Stimulated activated CD4-positive, alpha-beta T cell treated with anti-CD3 and anti-CD28 coated beads, TNF-alpha, amount 100 ng/mL, for 4 hours (primary cell): ENCODE data around the gene SRPK2.
"Not testable (repeated sequence)": the region's sequence is repeated elsewhere in the genome, so short reads cannot be mapped to it uniquely, and the experiment has no call there.

Experiments
- DNase-seq, 3 experiments: peaks; one replicate each; pipeline ENCODE4 v3.0.0-alpha.2; 2020; ENCODE audit warnings: low read depth in 3 of 3

SRPK2 gene

DNA sequence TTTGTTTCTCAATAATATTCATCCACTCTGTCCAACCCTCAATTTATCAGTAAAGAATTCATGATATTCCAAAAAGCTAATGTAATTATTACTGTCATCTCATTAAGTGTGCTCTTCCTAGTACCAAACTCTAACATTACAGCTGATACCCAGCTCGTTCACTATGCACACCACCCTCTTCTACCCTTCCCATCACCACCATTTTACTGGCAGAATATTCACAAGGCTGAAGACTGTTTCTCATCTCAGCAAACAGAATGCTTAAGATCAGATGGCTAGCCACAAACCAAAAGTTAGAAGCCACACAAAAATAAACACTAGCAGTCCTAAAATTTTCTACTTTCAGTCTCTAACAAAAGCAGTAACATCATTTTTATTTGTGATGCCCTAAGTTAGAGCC is 121.5 kb downstream of the SRPK2 start:
- no peak for DNase-seq

DNA sequence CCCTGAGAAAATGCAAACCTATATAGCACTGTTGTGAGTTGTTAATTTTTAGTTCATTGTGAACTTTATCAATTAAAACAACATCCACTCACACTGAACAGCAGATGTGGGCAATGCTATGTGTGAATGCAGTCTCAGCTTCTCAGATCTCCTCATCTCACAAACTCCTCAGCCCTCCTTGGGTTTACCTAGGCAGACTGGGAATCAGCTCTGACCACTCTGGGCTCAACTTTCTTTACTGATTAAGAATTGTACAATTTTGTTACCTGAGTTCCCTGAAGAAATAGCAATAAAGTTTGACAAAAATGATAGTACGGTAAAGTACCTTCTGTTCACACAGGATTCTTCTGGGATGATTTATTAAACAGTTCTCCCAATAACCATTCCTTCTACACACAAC is 124.0 kb downstream of the SRPK2 start:
- DNase-seq = no peak

DNA sequence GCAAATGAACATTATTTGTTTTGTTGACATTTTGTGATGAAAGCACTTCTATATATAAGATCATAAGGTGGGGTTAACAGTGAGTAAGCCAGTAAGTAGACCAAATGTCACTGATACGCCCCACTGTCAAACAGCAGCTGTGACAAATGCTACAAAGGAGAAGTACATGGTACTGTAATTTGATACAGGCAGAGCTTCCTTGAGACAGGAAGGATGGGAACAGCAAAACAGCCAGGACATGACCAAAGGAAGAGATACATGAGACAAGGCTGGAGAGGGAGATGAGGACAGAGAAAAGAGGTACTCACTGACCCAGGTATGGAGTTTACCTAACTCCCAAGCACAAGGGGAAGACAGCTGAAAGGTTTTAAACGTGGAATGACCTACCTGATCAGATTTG is 127.0 kb downstream of the SRPK2 start:
- no peak for DNase-seq

DNA sequence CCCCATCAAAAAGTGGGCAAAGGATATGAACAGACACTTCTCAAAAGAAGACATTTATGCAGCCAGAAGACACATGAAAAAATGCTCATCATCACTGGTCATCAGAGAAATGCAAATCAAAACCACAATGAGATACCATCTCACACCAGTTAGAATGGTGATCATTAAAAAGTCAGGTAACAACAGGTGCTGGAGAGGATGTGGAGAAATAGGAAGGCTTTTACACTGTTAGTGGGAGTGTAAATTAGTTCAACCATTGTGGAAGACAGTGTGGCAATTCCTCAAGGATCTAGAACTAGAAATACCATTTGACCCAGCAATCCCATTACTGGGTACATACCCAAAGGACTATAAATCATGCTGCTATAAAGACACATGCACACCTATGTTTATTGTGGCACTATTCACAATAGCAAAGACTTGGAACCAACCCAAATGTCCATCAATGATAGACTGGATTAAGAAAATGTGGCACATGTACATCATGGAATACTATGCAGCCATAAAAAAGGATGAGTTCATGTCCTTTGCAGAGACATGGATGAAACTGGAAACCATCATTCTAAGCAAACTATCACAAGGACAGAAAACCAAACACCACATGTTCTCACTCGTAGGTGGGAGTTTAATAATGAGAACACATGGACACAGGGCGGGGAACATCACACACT is 128.4 kb downstream of the SRPK2 start:
- DNase-seq = not testable (repeated sequence)

DNA sequence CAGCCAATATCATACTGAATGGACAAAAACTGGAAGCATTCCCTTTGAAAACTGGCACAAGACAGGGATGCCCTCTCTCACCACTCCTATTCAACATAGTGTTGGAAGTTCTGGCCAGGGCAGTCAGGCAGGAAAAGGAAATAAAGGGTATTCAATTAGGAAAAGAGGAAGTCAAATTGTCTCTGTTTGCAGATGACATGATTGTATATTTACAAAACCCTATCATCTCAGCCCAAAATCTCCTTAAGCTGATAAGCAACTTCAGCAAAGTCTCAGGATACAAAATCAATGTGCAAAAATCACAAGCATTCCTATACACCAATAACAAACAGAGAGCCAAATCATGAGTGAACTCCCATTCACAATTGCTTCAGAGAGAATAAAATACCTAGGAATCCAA is 129.8 kb downstream of the SRPK2 start:
- not testable (repeated sequence) for DNase-seq

DNA sequence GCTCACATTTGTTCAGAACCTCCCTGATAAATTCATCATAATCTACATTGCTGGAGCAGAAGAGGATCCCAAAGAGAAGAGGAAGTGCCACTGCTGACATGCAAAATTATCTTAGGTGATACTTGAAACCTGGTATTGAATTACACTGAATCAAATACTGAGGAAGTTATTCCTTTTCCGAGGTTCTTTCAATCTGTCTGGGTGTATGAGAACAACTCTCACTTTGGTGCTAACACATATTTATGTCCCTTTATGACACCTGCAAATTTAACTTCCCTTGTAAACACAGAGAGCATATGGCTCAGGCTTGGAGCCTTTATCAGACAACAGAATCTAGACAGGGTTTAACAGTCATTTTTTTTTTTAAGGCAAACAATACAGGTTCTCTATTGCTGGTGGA is 131.4 kb downstream of the SRPK2 start:
- DNase-seq = no peak

DNA sequence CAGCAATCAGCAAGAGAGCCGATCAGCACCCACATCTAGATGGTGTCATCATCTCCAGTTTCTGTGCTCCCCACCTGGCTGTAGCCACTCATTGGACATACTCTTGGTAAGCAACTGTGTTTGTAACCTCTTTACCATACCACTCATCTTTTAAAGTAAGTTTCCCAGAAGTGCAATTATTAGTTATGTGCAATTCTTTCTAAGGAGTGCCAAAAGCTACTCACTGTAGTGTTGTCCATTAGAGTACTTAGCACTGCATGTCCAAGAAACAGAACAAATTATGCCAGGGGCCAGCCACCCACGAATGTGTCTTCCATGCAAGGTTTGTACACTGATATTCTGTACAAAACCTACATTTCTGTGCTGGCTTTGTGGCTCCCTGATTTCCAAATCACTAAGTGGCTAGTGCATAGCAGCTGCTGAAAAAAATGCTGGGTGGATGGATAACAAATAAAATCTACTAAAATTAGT is 131.9 kb downstream of the SRPK2 start:
- DNase-seq = no peak

DNA sequence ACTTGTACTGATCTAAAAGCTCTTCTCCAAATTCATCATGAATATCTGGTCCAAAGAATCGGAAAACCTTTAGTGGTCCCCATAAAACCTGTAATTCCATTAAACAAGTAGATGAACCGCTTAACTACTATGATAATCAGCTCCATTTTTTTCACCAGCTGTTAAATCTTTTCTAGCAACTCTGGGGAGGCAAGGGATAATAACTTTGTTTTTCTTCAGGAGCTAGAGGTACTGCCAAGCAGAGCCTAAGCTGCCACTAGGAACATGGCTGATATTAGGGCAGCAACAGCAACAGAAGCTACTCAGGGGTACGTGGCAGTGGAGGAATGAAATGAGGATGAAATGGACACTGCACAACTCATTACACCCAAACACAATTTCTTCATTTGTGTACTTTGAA is 138.0 kb downstream of the SRPK2 start:
- no peak for DNase-seq

DNA sequence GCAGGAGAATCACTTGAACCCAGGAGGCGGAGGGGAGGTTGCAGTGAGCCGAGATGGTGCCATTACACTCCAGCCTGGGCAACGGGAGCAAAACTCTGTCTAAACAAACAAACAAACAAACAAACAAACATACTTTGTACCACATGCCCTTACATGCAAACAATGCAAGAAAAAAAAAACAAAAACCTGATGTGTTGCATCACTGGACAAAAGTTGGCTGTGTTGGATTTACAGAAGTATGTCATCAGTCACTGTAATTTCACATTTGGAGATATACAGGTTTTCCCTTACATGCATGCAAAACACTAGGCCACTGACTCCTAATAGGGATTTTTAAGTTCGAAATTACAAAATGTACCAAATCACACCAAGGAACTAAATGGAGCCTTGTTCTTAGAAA is 138.5 kb downstream of the SRPK2 start:
- no peak for DNase-seq

DNA sequence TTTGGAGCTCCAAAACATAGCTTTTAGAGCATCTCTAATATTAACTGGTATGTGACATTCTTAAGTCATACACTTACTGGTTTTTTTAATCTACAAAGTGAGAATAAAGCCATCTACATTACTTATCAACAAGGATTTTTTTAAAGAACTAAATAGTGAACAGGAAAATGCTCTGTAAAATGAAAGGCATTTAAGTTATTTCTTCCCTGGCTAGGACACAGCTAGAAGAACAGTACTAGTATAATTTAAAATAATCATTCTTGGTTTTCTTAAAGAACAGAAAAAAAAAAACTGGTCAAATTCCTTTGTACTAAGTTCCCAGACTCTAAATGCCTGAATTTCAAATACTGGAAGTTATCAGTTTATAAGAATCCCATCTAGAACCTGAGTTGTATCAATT is 139.5 kb downstream of the SRPK2 start:
- no peak for DNase-seq

DNA sequence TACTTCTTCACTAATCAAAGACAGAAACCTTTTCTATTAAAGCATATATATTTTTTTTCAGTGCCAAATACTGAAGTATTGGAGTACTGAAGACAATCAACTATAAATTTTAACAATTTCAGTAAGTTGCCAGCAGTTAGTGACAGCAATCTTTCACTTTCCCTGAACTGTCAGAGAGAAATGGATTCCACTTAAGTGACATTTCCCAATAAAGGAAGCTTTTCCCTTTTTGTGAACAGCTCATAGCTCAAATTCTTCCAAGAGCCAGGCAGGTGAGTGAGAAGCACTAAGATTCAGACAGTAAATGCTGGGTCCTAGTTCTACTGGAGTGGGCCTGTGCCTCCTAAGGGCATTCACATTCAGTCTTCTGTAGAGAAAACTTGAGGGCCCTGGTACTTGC is 142.0 kb downstream of the SRPK2 start:
- DNase-seq = no peak

DNA sequence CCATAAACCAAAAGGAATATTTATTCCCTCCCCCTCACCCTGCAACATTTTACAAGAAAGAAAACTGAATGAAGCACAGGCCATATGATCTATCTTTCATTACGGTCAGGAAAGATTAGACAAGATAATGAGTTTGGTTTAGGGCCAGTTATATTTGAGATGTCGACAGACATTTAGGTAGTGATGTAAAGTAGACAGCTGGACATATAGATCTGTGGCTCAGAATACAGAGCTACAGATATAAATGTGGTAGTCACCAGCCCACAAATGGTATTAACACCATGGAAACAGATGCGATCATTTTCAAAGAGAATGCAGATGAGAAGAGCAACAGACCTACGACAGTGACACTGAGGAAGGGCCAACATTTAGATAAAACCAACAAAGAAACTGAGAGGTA is 142.5 kb downstream of the SRPK2 start:
- DNase-seq = no peak

DNA sequence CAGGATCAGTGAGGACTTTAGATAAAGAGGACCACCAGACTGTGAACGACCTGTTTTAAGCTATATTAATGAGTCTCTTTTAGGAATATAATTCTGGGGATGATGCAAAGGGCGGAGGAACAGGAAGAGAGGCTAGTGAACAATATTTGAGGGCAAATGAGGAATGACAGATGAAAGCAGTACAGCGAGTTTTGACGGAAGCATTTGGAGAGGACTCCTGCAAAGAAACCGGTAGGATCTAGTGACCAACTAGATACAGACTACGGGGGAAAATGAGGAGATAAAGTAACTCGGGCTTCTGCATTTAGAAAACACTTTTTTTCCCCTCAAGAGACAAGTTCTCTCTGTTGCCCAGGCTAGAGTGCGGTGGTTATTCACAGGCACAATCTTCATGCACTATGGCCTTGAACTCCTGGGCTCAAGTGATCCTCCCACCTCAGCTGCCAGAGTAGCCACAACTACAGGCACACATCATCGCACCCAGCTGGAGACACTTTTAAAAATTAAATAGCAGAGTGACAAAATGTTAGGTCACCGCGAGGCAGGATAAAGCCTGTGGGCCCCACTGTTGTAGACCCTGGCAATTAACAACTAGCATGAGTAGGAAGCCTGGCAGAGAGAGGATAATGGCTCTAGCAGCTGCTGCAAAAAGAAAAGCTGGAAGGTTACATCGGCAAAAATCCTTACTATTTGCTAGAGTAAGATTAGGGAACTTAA is 143.2 kb downstream of the SRPK2 start:
- DNase-seq = no peak

DNA sequence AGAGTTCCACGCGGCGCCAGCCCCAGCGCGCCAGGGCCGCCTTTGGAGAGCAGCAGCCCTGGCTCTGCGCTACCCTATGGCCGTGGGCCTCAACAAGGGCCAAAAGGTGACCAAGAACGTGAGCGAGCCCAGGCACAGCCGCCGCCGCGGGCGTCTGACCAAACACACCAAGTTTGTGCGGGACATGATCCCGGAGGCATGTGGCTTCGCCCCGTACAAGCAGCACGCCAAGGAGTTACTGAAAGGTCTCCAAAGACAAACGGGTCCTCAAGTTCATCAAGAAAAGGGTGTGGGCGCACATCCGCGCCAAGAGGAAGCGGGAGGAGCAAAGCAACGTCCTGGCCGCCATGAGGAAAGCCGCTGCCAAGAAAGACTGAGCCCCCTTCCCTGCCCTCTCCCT is 144.1 kb downstream of the SRPK2 start:
- no peak for DNase-seq

DNA sequence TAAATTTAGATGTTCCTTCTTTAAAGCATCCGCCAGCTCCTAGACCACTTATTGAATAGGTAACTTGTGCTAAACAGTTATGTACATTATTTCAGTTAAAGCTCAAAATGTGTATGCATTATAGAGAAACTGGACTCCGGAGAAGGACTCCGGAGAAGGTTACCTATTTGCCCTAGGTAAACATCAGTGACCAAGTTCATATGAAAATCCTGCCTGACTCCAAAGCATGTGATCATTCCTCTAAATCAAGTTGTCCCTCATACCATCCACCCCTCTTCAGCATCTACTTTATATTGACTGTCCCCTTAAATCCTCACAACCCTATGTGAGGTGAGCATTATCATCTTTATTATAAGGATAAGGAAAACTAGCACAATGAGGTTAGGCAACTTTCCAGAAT is 147.5 kb downstream of the SRPK2 start:
- DNase-seq = no peak

DNA sequence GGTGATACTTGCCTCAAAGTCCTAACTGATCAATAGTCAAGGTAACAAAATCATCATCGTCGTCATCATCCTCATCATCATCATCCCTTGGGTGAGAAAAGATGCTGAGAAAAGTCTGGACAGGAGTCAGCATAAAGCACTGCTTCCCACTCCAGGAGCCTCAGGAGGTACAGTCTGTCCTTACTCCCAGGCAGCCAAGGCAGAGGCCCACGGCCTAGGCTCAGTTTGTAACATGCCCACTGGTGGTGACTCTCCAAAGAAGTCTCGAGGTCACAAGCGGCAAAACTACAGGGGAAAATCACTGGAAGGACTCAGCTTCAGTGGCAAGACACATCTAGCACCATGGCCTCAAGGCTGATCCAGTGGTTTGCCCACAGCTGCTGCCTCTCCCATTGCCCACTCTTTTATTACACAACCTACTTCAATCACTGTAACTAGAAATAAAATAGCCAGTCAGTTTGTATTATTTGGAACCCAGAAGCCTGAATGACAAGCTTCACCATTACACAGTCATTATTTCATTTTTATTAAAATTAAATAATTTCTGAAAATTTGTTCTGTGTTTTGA is 150.4 kb downstream of the SRPK2 start:
- DNase-seq = no peak

DNA sequence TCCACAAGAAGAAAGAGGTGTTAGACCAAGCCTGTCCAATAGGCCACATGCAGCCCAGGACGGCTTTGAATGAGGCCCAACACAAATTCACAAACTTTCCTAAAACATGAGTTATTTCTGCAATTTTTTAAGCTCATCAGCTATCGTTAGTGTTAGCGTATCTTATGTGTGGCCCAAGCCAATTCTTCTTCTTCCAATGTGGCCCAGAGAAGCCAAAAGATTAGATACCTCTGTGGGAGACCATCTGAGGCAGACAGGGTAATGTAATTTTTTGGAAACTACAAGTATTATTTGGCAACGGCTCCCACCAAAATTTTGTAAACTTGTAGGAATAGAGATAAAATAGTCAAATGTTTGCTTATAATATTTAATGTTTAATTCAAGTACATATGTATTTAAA is 153.8 kb downstream of the SRPK2 start:
- DNase-seq = no peak

DNA sequence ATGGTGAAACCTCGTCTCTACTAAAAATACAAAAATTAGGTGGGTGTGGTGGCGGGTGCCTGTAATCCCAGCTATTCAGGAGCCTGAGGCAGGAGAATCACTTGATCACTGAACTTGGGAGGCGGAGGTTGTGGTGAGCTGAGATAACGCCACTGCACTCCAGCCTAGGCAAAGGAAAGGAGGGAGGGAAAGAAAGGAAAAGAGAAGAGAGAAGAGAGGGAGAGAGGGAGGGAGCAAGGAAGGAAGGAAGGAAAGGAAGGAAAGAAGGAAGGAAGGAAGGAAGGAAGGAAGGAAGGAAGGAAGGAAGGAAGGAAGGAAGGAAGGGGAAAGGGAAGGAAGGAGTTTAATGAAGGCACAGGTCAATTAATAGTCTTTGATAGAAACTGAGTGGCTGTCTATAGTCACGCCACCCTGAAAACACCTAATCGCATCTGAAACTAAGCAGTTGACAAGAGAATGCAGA is 155.9 kb downstream of the SRPK2 start:
- not testable (repeated sequence) for DNase-seq

DNA sequence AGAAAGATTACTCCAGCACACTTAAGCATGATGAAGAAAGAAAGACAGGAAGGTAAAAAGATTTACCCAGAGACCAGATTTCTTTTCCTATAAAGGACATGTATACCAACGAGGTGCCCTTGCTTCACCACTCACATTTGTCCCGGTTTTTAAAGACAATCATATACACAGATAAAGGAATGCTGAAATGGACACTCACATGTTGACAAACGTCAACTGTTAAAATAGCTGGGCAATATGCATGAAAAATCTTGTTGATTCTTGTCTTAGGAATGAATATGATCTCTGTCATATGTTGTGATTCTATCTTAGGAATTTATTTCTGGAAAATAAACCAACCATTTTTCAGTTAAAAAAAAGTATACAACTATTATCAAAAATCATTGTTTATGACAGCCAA is 158.2 kb downstream of the SRPK2 start:
- no peak for DNase-seq

DNA sequence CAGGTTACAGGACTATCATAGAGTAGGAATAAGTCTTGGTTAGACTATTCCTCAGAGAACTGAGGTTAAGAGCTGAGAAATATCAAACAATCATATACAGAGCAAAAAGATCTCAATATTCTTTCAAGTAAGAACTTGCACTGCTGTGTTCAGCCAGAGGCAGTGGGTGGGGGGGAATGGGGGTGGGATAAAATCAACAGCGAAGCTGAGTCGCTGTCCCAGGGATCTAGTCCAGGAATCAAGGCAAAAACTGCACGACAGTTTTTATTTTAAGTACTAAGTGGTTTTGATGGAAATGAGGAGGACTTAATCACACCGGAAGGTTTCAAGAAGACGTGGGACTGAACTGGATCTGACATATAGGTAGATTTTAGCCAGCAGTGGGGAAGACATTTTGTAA is 159.1 kb downstream of the SRPK2 start:
- DNase-seq = no peak

DNA sequence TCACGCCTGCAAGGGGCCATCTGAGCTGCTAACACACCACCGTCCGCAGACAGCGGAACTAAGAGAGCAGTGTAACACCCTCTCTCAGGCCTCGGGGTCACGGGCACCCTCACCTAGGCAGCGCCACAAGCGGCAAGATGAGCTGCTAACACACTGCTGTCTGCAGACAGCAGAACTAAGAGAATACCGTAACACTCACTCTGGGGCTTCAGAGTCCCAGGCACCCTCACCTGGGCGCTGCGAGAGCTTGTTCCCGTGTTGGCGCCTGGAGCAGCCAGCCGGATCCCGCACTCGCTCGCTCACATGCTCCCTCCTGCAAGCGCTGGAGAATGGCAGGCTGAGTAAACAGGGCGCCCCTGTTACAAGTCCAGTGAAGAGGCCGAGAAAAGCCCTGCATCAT is 160.2 kb downstream of the SRPK2 start:
- no peak for DNase-seq

DNA sequence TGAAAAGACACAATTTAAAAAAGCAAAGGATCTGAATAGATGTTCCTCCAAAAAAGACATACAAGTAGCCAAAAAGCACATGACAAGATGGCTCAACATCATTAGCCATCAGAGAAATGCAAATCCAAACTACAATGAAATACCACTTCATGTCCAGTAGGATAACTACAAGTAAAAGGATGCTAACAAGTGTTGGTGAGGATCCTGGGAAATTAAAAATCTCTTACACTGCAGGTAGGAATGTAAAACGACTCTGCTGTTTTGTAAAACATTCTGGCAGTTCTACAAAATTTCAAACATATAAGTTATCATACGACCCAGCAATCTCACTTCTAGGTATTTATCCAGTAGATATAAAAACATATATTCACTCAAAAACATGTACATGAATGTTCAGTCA is 161.3 kb downstream of the SRPK2 start:
- DNase-seq = no peak
